Small intestine (tissue), 7 donors: ENCODE measurements around the gene MAP1B. TPM values are rescaled to one million over a fixed set of nuclear protein-coding genes. Genes with fewer than 3 reads are reported as not detected.

ENCODE experiments used
- DNase-seq, 2 donors: peaks; one replicate each; pipeline versions ENCODE4 v3.0.0 to v3.0.0-alpha.2; 2013
- FAIRE-seq: peaks from 2 replicates; lab custom pipeline; 2012; peaks lifted over from hg19 to GRCh38; lab: Jason Lieb, UNC
- H3K27ac ChIP-seq, 3 donors: one replicate each; pipeline ENCODE4 v1.5.1; 2013; ENCODE audit warnings: low read length in 2 of 3, mild to moderate bottlenecking in 2 of 3, control low read depth in 1 of 3, inconsistent platforms in 1 of 3, low read depth in 1 of 3, moderate library complexity in 1 of 3
- H3K27me3 ChIP-seq, 3 donors: one replicate each; pipeline ENCODE4 v1.6.1; 2013; ENCODE audit warnings: low read length in 3 of 3, inconsistent platforms in 1 of 3; ENCODE audit not compliant: control insufficient read depth in 3 of 3, insufficient read depth in 3 of 3
- H3K36me3 ChIP-seq, 3 donors: one replicate each; pipeline ENCODE4 v1.6.1; 2013; ENCODE audit warnings: low read length in 3 of 3, inconsistent platforms in 1 of 3, low read depth in 1 of 3, mild to moderate bottlenecking in 1 of 3, moderate library complexity in 1 of 3; ENCODE audit not compliant: control insufficient read depth in 3 of 3, insufficient read depth in 2 of 3
- H3K4me1 ChIP-seq, 3 donors: one replicate each; pipeline ENCODE4 v1.6.1; 2013; ENCODE audit warnings: low read length in 2 of 3, inconsistent platforms in 1 of 3, low read depth in 1 of 3, mild to moderate bottlenecking in 1 of 3, moderate library complexity in 1 of 3; ENCODE audit not compliant: control insufficient read depth in 3 of 3, insufficient read depth in 2 of 3
- H3K4me3 ChIP-seq, 3 donors: one replicate each; pipeline ENCODE4 v1.5.1; 2013; ENCODE audit warnings: low read length in 3 of 3, control low read depth in 1 of 3, inconsistent platforms in 1 of 3, low read depth in 1 of 3, mild to moderate bottlenecking in 1 of 3, moderate library complexity in 1 of 3
- H3K9me3 ChIP-seq, 2 donors: one replicate each; pipeline ENCODE4 v1.6.1; 2013; ENCODE audit warnings: low read depth in 1 of 2, low read length in 1 of 2; ENCODE audit not compliant: control insufficient read depth in 2 of 2, insufficient read depth in 1 of 2
- WGBS, 3 donors: extraction: QIAGEN DNeasy Blood & Tissue Kit; methylation state at CpG; one replicate each; pipeline ENCODE4 v1.1.7; 2013; 5-methylcytosine and 5-hydroxymethylcytosine counted together
- polyA plus RNA-seq, 4 donors: library from polyadenylated mRNA; stranded (reverse) in 3 of 4; unstranded in 1 of 4; fragments of 200-250 nt in 3 of 4; fragments of 120-200 nt in 1 of 4; gene quantifications; one replicate each; pipeline versions ENCODE4 v1.2.1 to v1.2.3, GENCODE V29; 2013
- donor health status: healthy with polysubstance abuse.
- donor health status: control.
- donor health status: control.
- donor health status: Bipolar disorder and iron deficiency.
- donor health status: healthy.

The MAP1B gene
- polyA plus RNA-seq, 4 donors = 0.45 to 7.4 (median 2.7) TPM

DNA sequence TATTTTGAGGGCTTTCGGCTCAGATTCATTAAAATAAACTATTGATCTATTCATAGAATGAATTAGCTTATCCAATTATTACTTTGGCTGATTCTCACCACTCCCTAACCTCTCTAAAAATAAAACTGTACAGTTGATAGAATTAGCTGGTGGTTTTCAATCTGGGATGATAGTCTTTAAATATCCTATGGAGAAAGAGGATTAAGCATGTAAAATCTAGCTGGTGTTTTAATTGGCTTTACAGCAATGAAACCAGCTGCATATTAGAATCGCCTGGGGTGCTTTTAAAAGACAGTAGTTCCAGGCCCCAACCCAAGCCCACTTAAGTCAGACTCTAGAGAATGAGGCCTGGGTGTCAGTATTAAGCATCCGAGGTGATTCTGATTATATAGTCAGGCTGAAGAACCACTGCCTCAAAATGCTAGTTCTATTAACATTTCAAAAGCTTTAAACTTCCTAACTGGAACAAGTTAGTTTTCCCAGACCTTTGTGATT is 95.1 kb downstream of the MAP1B start:
- FAIRE-seq = no peak
- WGBS, 3 donors = 83 to 87% (median 87%) methylated on average over 3 of the region's 3 CpGs

GRCh38 chr5:72203251-72203845 is 96.1 kb downstream of the MAP1B start:
- FAIRE-seq (no peak), DNase-seq (no peak)
- 88 to 91% (median 88%) methylated on average over 8 of the region's 8 CpGs for WGBS, 3 donors
- H3K4me3 ChIP-seq = no peak overlapping the region
- H3K36me3 ChIP-seq = peaks cover 0 to 4% (median 0%) of the 10 kb centered on the region in 3 donors
- H3K27me3 ChIP-seq = no peaks in the 10 kb centered on the region
- no peaks in the 10 kb centered on the region for H3K4me1 ChIP-seq
- H3K27ac ChIP-seq = no peak overlapping the region
- H3K9me3 ChIP-seq = no peaks in the 10 kb centered on the region

More for the DNA sequence above, 95.1 kb downstream of the MAP1B start:
- H3K27ac ChIP-seq = no peak overlapping the region
- H3K4me1 ChIP-seq = no peaks in the 10 kb centered on the region
- peaks cover 0 to under 1% of the 10 kb centered on the region in 2 donors for H3K9me3 ChIP-seq
- DNase-seq = no peak
- peaks cover 0 to 4% (median 0%) of the 10 kb centered on the region in 3 donors for H3K36me3 ChIP-seq
- no peaks in the 10 kb centered on the region for H3K27me3 ChIP-seq
- H3K4me3 ChIP-seq = no peak overlapping the region

DNA sequence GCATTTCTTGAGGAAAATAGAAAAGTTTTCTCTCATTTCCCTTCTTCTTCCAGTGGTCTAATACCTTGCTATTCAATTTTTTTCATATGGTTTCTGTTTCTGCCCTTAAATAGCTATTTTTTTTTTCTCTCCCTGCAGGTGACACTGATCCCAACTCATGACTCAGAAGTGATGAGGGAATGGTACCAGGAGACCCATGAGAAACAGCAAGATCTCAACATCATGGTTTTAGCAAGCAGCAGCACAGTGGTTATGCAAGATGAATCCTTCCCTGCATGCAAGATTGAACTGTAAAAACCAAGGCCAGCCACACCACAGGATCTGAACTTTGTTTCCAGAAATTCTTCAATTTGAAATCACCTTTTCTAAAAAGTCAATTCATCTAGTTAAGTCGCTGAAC is 97.7 kb downstream of the MAP1B start:
- Histone ChIP-seq H3K27me3 (no peaks in the 10 kb centered on the region), H3K4me3 (no peak overlapping the region), H3K36me3 (peaks cover 0 to 2% (median 0%) of the 10 kb centered on the region in 3 donors), H3K27ac (no peak overlapping the region), H3K9me3 (no peaks in the 10 kb centered on the region), H3K4me1 (no peaks in the 10 kb centered on the region)
- FAIRE-seq (no peak), DNase-seq (no peak)
- WGBS, 3 donors = 80 to 94% (median 94%) methylated on average over 1 of the region's 1 CpG

GRCh38 chr5:72205431-72206009 is 98.2 kb downstream of the MAP1B start:
- H3K9me3 ChIP-seq = no peaks in the 10 kb centered on the region
- peaks cover 0 to 2% (median 0%) of the 10 kb centered on the region in 3 donors for H3K36me3 ChIP-seq
- H3K4me1 ChIP-seq = no peaks in the 10 kb centered on the region
- FAIRE-seq = no peak
- H3K27ac ChIP-seq = no peak overlapping the region
- WGBS, 3 donors = 96 to 100% (median 99%) methylated on average over 3 of the region's 3 CpGs
- no peaks in the 10 kb centered on the region for H3K27me3 ChIP-seq
- no peak for DNase-seq
- H3K4me3 ChIP-seq = no peak overlapping the region

- DNase-seq (no peak), FAIRE-seq (no peak)
- H3K4me3 ChIP-seq = no peak overlapping the region
- WGBS, 3 donors = 89 to 91% (median 89%) methylated on average over 3 of the region's 3 CpGs
- H3K27ac ChIP-seq = no peak overlapping the region
- H3K27me3 ChIP-seq = no peaks in the 10 kb centered on the region
- H3K4me1 ChIP-seq = no peaks in the 10 kb centered on the region
- no peaks in the 10 kb centered on the region for H3K9me3 ChIP-seq
- peaks cover 0 to 2% (median 0%) of the 10 kb centered on the region in 3 donors for H3K36me3 ChIP-seq
Observed at GRCh38 chr5:72206160-72206559, 98.9 kb downstream of the MAP1B start.

GRCh38 chr5:72206994-72207393 is 99.7 kb downstream of the MAP1B start:
- Histone ChIP-seq H3K4me3 (no peak overlapping the region), H3K4me1 (no peaks in the 10 kb centered on the region), H3K36me3 (peaks cover 0 to 2% (median 0%) of the 10 kb centered on the region in 3 donors), H3K27ac (no peak overlapping the region), H3K9me3 (no peaks in the 10 kb centered on the region), H3K27me3 (no peaks in the 10 kb centered on the region)
- no peak for FAIRE-seq
- no peak for DNase-seq
- 87 to 93% (median 89%) methylated on average over 3 of the region's 3 CpGs for WGBS, 3 donors

DNA sequence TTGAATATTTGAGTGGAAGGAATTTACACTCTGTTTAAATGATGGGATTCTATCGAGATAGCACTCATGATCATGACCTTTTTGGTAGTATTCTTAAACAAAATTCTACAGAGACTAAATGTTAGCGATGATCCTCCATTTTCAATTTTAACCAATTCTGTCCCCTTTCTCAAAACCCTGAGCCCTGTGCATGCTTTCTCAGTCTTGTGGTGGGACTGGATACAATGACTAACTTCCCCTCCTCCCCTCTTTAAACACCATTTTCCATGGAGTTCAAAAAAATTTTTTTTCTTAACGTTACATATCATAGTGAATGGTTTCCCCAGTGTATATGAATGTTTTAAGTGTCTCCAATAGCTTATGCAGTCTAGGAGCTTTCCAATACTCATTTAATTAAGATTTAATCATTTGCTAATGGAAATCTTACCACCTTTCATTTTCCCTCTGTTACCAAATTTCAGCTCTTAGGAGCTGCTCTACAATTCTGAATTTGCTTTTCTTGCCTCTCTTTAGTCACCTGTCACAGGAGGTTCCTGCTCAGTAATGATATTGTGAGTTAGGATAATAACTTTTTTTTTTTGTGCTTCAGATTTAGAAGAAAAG is 101.2 kb downstream of the MAP1B start:
- no peak for FAIRE-seq
- no peaks in the 10 kb centered on the region for H3K9me3 ChIP-seq
- peaks cover 0 to 2% (median 0%) of the 10 kb centered on the region in 3 donors for H3K36me3 ChIP-seq
- 92 to 94% (median 93%) methylated on average over 3 of the region's 3 CpGs for WGBS, 3 donors
- no peak for DNase-seq
- no peak overlapping the region for H3K4me3 ChIP-seq
- no peaks in the 10 kb centered on the region for H3K4me1 ChIP-seq
- no peaks in the 10 kb centered on the region for H3K27me3 ChIP-seq
- H3K27ac ChIP-seq = no peak overlapping the region

DNA sequence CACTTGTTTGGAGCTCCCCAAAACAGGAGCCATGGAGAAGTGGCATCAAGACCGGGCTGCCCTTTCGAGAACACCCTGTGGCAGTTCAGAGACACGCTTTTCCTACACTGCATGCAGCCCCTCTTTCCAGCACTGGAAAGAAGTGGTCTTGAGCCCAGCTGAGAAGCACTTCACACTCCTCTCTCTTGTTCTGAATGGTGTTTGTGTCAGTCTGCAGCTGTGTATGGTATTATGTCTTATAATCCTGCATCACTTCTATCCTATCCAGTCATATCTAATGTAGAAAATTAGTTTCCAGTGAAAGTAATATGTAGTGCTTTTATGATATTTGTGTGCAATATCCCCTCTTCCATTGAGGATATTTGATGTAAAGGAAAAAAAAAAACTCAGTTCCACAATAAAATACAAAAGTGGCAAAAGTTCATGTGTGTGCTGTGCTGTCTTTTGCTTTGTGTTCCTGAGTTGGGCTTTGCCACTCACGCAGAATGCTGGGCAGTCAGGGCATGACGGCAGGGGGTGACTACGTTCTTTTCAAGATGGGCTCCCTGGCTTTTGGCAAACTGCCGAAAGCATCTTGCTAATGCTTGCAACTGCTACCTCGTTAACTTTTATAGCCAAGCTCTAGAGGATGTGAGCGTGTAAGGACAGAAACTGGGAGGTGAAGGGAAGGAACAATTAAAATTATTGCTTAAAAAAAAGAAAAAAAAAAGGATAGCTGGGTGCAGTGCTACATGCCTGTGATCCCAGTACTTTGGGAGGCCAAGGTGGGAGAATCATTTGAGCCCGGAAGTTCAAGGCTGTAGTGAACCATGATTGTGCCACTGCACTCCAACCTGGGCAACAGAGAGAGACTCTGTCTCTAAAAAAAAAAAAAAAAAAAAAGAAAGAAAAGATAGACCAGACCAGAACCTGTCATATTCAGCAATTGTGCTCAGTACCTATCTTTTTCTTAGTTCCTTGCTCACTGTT is 102.2 kb downstream of the MAP1B start:
- no peaks in the 10 kb centered on the region for H3K36me3 ChIP-seq
- 90 to 94% (median 91%) methylated on average over 10 of the region's 10 CpGs for WGBS, 3 donors
- no peak overlapping the region for H3K27ac ChIP-seq
- H3K9me3 ChIP-seq = no peaks in the 10 kb centered on the region
- no peaks in the 10 kb centered on the region for H3K27me3 ChIP-seq
- H3K4me3 ChIP-seq = no peak overlapping the region
- DNase-seq (no peak), FAIRE-seq (no peak)
- no peaks in the 10 kb centered on the region for H3K4me1 ChIP-seq
